Upper lobe of right lung (tissue), 1 donor: ENCODE results near the gene TIFAB. TPM values are rescaled to one million over a fixed set of nuclear protein-coding genes. Genes with fewer than 3 reads are reported as not detected.

Experiments used
- ATAC-seq: fragments of 200-7000 bp; cut with Tn5 transposase; one replicate; pipeline ENCODE4 v1.9.1; 2020; ENCODE audit warnings: mild to moderate bottlenecking, moderate library complexity
- DNase-seq: peaks from one replicate; pipeline ENCODE4 v3.0.0-alpha.2; 2020
- H3K27ac ChIP-seq: fragments of 200-600 bp; one replicate; pipeline ENCODE4 v1.8.0; 2022
- H3K27me3 ChIP-seq: fragments of 200-600 bp; one replicate; pipeline ENCODE4 v1.8.0; 2022; ENCODE audit warnings: mild to moderate bottlenecking
- H3K36me3 ChIP-seq: fragments of 200-600 bp; one replicate; pipeline ENCODE4 v1.8.0; 2022
- H3K4me1 ChIP-seq: fragments of 200-600 bp; one replicate; pipeline ENCODE4 v1.8.0; 2022
- H3K4me3 ChIP-seq: fragments of 200-600 bp; one replicate; pipeline ENCODE4 v1.8.0; 2022; ENCODE audit warnings: mild to moderate bottlenecking
- H3K9me3 ChIP-seq: fragments of 200-600 bp; one replicate; pipeline ENCODE4 v1.8.0; 2022
- intact Hi-C: fragments of 100-400 bp; cut with DNase I; formaldehyde crosslinking; loops from one replicate; pipeline ENCODE4 v1.11.0; 2022
- total RNA-seq: library from RNA; stranded (reverse); fragmentation: NEBNext Ultra II Directional; extraction: Animal tissue kit (Norgen Biotek cat#: 25700); gene quantifications from one replicate; pipeline ENCODE4 v1.2.1, GENCODE V29; 2021
- TF ChIP-seq, protein P1 (sequence below): fragments of 200-600 bp; IDR thresholded peaks from one replicate; pipeline ENCODE4 v1.8.0; 2022; ENCODE audit warnings: antibody characterized with exemption
- donor health status: DM: no; HTN: yes; CAD: no; lungs with severe emphysema.

TIFAB gene
- total RNA-seq, 1 donor from 2014 or later: 0.43 TPM

DNA sequence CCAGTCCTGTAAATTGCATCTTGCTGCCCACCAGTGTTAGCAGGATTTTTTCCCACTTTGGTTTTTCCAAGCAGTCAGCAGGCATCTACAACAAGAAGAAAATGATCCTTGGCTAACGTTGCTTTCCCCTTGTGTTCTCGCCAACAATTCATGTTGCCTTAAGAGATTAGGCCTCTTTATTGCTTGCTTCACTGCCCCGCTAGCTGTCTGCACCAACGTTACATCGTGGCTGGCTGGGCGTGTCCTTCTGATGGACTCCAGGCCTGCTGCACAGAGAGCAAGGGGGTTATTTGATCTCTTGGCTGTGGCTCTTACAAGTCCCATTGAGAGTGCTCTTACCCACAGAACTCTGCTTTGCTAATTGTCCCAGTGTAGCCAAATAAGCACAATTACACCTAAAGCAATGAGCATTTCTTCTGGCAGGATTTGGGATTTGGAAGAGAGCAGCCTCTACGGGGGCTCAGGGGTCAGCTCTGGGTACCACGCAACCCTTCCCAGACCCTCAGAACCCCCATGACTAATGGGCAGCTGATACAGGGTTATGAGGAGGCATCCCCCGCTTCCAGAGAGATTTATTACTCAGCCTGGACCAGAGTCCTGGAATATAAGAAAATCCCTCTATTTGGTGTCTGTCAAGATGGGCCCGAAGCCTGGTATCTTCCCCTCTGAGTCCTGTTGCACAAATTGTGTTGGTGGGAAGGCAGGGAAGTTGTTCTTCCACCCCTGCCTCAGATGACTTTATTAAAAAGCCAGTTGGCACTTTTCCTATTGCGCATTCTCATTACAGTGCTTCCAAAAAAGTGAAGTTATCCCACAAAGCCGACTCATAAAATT lies 22.6 kb downstream of the TIFAB start:
- intact Hi-C loops: no loop called here
- no peak for DNase-seq
- H3K27me3 ChIP-seq: no peaks in the 10 kb centered on the region

GRCh38 chr5:135428586-135428985 lies 23.6 kb downstream of the TIFAB start:
- ATAC-seq (no peak), DNase-seq (no peak)
- Histone ChIP-seq H3K27me3 (no peaks in the 10 kb centered on the region), H3K36me3 (no peaks in the 10 kb centered on the region), H3K27ac (no peak overlapping the region), H3K4me1 (no peaks in the 10 kb centered on the region), H3K9me3 (peaks cover 6% of the 10 kb centered on the region), H3K4me3 (no peak overlapping the region)
- intact Hi-C loops: no loop called here
- TF ChIP-seq, protein P1, sequence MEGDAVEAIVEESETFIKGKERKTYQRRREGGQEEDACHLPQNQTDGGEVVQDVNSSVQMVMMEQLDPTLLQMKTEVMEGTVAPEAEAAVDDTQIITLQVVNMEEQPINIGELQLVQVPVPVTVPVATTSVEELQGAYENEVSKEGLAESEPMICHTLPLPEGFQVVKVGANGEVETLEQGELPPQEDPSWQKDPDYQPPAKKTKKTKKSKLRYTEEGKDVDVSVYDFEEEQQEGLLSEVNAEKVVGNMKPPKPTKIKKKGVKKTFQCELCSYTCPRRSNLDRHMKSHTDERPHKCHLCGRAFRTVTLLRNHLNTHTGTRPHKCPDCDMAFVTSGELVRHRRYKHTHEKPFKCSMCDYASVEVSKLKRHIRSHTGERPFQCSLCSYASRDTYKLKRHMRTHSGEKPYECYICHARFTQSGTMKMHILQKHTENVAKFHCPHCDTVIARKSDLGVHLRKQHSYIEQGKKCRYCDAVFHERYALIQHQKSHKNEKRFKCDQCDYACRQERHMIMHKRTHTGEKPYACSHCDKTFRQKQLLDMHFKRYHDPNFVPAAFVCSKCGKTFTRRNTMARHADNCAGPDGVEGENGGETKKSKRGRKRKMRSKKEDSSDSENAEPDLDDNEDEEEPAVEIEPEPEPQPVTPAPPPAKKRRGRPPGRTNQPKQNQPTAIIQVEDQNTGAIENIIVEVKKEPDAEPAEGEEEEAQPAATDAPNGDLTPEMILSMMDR: no peak

More for the DNA sequence above, 22.6 kb downstream of the TIFAB start:
- H3K27ac ChIP-seq: no peak overlapping the region
- peaks cover 6% of the 10 kb centered on the region for H3K4me1 ChIP-seq
- ATAC-seq: no peak
- no peaks in the 10 kb centered on the region for H3K36me3 ChIP-seq
- TF ChIP-seq, protein P1: no peak
- no peak overlapping the region for H3K4me3 ChIP-seq
- peaks cover 6% of the 10 kb centered on the region for H3K9me3 ChIP-seq

GRCh38 chr5:135426102-135427082 lies 25.8 kb downstream of the TIFAB start:
- TF ChIP-seq, protein P1: peak; percentile 67
- intact Hi-C loops: no loop called here
- DNase-seq: no peak
- peak; percentile 85 for ATAC-seq
- Histone ChIP-seq H3K27ac (no peak overlapping the region), H3K9me3 (peaks cover 6% of the 10 kb centered on the region), H3K4me1 (no peaks in the 10 kb centered on the region), H3K4me3 (no peak overlapping the region), H3K36me3 (no peaks in the 10 kb centered on the region), H3K27me3 (no peaks in the 10 kb centered on the region)

DNA sequence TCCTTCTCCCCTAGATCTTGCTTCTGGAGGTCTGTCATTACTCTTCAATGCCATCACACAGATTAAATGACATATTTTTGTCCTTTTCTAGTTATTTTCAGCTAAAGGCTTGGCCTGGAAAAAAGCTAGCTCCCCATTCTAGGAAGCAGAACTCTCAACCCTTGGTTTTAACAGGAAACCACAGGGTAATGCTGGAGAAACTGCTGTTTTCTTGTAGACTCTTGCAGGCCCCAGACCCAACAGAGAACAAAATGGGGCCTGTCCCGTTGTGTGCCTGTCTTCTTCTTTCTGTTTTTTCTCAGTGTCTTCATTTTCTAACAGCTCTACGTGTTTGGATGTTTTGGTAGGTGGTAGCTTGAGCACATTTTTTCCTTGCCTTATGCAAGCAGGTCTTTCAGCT lies 26.5 kb downstream of the TIFAB start:
- intact Hi-C loops: no loop called here
- Histone ChIP-seq H3K27ac (no peak overlapping the region), H3K9me3 (peaks cover 6% of the 10 kb centered on the region), H3K36me3 (no peaks in the 10 kb centered on the region), H3K27me3 (no peaks in the 10 kb centered on the region), H3K4me3 (no peak overlapping the region), H3K4me1 (no peaks in the 10 kb centered on the region)
- no peak for DNase-seq
- ATAC-seq: peak; percentile 40
- TF ChIP-seq, protein P1: no peak

DNA sequence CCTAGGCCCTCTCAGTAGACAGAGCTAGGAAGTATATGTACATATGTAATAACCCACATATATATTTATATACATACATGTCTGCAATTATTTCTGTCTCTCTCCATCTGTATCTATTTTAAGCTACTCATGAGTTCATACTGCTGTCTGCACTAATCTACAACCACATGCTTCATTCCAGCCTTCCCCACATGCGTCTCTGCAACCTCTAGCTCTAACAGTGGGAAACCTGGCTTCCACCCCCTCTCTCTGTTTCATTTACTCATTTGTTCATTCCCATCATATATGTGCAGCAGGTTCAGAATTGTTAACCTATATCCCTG lies 28.3 kb downstream of the TIFAB start:
- H3K4me1 ChIP-seq: no peaks in the 10 kb centered on the region
- no peak overlapping the region for H3K4me3 ChIP-seq
- H3K27ac ChIP-seq: no peak overlapping the region
- ATAC-seq (no peak), DNase-seq (no peak)
- H3K9me3 ChIP-seq: peaks cover 5% of the 10 kb centered on the region
- TF ChIP-seq, protein P1: no peak
- intact Hi-C loops: no loop called here
- H3K36me3 ChIP-seq: no peaks in the 10 kb centered on the region
- no peaks in the 10 kb centered on the region for H3K27me3 ChIP-seq
